Right lobe of liver (tissue), 4 donors: ENCODE results near the gene SLC26A8.

Experiments used
- CTCF ChIP-seq, 4 donors: fragments of 200-600 bp in 3 of 4; fragments of 450-650 bp in 1 of 4; IDR thresholded peaks; one replicate each; pipeline versions ENCODE4 v1.5.1 to v1.8.0; 2016 to 2022; ENCODE audit warnings: antibody characterized with exemption in 4 of 4, mild to moderate bottlenecking in 2 of 4
- POLR2A ChIP-seq: fragments of 450-650 bp; IDR thresholded peaks from one replicate; pipeline ENCODE4 v1.6.1; 2017; ENCODE audit warnings: antibody characterized with exemption, mild to moderate bottlenecking
- donor health status: DM: no; HTN: no; CAD: no.
- donor health status: DM: no; HTN: no; CAD: no.
- donor health status: DM: no; HTN: yes; CAD: no.

- TF ChIP-seq CTCF (IDR thresholded peaks at IDR 0.05), result no peak
- no peak for TF ChIP-seq POLR2A
These were observed 128.2 kb downstream of the SLC26A8 start for GRCh38 chr6:35896228-35896627.
